Chondrocyte (in vitro differentiated cells): Measurements from ENCODE around the gene KIF4A. TPM values are rescaled to one million over a fixed set of nuclear protein-coding genes. Genes with fewer than 3 reads are reported as not detected.

ENCODE experiments used
- DNase-seq: peaks from one replicate; pipeline ENCODE4 v3.0.0; 2021; ENCODE audit warnings: mixed read lengths, low spot score
- H3K27ac Mint-ChIP-seq: one replicate; pipeline ENCODE4 v1.8.0; 2021; ENCODE audit warnings: mild to moderate bottlenecking, moderate library complexity, mixed read lengths; ENCODE audit not compliant: unreplicated experiment
- H3K27me3 Mint-ChIP-seq: 2 replicates; pipeline ENCODE4 v1.8.0; 2021; ENCODE audit warnings: low read depth, mixed read lengths
- H3K36me3 Mint-ChIP-seq: 2 replicates; pipeline ENCODE4 v1.8.0; 2021; ENCODE audit warnings: low read depth, mixed read lengths
- H3K4me1 Mint-ChIP-seq: 2 replicates; pipeline ENCODE4 v1.8.0; 2021; ENCODE audit warnings: low read depth, mild to moderate bottlenecking, mixed read lengths
- H3K4me3 Mint-ChIP-seq: one replicate; pipeline ENCODE4 v1.8.0; 2021; ENCODE audit warnings: mild to moderate bottlenecking, moderate library complexity, mixed read lengths; ENCODE audit not compliant: unreplicated experiment
- H3K9me3 Mint-ChIP-seq: 2 replicates; pipeline ENCODE4 v1.8.0; 2021; ENCODE audit warnings: low read depth, mixed read lengths
- total RNA-seq: library from RNA; stranded (reverse); gene quantifications from 3 replicates; pipeline ENCODE4 v1.2.1, GENCODE V29; 2021
- TF ChIP-seq, protein P1 (sequence below): fragments of 200-600 bp; sonication (generic); IDR thresholded peaks from 2 replicates; pipeline ENCODE4 v1.5.0; 2021; ENCODE audit warnings: antibody characterized with exemption, mild to moderate bottlenecking, moderate library complexity

Gene KIF4A
- total RNA-seq, 1 donor from 2014 or later: 5.9 TPM

DNA sequence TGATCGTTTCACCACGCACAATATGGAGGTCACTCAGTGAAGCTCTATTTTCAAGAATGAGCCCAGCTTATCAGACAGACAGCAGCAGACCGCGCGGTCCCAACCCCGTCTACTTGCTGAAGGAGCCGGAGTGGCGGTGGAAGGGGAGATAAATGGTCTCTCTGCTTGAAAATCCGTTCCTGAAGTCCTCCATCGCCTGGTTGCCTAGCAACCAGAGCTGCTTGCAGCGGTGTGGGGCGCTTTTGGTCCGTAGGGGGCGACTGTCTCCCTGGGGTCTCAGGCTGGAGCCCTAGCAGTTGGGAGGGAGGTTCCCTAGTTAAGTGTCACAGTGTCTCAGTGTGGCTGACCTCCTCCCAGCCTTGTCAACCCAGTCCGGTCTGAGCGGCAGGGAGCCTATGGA is 146.4 kb downstream of the KIF4A start:
- Mint-ChIP-seq H3K36me3 (no peaks in the 10 kb centered on the region), H3K9me3 (peaks cover 2% of the 10 kb centered on the region), H3K27me3 (peaks cover 5% of the 10 kb centered on the region), H3K4me1 (peaks cover 11% of the 10 kb centered on the region), H3K27ac (no peak overlapping the region), H3K4me3 (no peak overlapping the region)
- TF ChIP-seq, protein P1, sequence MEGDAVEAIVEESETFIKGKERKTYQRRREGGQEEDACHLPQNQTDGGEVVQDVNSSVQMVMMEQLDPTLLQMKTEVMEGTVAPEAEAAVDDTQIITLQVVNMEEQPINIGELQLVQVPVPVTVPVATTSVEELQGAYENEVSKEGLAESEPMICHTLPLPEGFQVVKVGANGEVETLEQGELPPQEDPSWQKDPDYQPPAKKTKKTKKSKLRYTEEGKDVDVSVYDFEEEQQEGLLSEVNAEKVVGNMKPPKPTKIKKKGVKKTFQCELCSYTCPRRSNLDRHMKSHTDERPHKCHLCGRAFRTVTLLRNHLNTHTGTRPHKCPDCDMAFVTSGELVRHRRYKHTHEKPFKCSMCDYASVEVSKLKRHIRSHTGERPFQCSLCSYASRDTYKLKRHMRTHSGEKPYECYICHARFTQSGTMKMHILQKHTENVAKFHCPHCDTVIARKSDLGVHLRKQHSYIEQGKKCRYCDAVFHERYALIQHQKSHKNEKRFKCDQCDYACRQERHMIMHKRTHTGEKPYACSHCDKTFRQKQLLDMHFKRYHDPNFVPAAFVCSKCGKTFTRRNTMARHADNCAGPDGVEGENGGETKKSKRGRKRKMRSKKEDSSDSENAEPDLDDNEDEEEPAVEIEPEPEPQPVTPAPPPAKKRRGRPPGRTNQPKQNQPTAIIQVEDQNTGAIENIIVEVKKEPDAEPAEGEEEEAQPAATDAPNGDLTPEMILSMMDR: no peak
- no peak for DNase-seq

DNA sequence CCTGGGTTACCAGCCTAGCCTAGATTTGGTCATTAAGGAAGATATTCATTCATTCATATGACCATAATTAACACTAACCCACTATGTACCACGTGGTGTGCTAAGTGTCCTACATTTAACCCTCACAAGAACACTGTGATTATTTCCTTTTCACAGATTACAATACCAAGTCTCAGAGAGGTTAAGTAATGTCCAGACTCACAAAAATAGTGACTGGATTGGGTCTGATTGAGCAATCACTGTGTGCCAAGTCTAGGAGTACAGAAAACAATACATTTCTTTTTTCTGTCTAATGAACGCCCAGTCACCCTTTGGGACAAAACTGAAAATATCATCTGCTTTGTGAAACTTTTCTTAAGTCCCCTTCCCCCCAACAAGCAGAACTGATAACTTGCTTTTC is 147.1 kb downstream of the KIF4A start:
- H3K4me3 Mint-ChIP-seq: no peak overlapping the region

DNA sequence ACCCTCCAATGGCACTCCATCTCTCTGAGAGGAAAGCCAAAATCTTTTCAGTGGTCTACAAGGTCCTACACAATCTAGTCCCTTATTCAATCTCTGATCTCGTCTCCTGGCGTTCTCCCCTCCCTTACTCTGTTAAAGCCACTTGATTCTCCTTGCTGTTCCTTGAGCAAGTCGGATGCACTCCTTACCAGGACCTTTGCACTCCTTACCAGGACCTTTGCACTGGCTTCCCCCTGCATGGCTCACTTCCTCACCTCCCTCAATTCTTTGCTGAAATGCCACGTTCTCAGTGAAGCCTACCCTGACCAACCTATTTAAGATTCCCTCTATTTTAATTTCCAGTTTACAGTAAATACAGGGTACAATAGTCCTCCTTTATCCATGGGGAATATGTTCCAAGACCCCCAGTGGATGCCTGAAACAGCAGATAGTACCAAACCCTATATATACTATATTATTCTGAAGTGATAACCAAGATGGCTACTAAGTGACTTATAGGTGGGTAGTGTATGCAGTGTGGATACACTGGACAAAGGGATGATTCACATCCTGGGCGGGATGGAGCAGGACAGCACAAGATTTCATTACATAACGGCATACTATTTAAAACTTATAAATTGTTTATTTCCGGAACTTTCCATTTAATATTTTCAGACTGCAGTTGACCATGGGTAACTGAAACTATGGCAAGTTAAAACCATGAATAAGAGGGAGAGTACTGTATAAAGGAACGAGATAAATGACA is 148.2 kb downstream of the KIF4A start:
- DNase-seq: no peak
- Mint-ChIP-seq H3K27ac (no peak overlapping the region), H3K4me1 (peaks cover 11% of the 10 kb centered on the region), H3K36me3 (no peaks in the 10 kb centered on the region), H3K9me3 (peaks cover 2% of the 10 kb centered on the region), H3K27me3 (peaks cover 13% of the 10 kb centered on the region), H3K4me3 (no peak overlapping the region)
- TF ChIP-seq, protein P1: no peak

More for the DNA sequence above, 147.1 kb downstream of the KIF4A start:
- TF ChIP-seq, protein P1: no peak
- H3K27ac Mint-ChIP-seq: no peak overlapping the region
- H3K36me3 Mint-ChIP-seq: no peaks in the 10 kb centered on the region
- DNase-seq: no peak
- peaks cover 11% of the 10 kb centered on the region for H3K4me1 Mint-ChIP-seq
- peaks cover 2% of the 10 kb centered on the region for H3K9me3 Mint-ChIP-seq
- H3K27me3 Mint-ChIP-seq: peaks cover 10% of the 10 kb centered on the region

DNA sequence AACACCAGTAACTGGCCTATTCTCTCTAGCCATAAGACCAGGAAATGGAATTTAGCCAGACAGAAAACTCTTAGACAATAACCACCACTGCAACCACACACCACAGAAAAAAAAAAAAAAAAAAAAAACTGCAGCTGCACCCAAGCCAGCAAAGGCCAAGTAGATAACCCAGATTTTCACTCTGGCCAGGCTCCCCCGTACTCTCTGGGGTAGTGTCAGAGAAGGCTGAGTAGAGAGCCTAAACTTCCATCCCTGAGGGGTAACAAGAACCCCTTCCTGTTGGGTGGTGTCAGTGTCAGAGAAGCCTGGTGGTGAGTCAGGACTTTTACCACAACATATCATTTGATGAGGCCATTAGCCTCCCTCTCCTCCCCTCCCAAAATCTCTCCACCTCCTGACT is 149.1 kb downstream of the KIF4A start:
- Mint-ChIP-seq H3K27me3 (peaks cover 13% of the 10 kb centered on the region), H3K27ac (no peak overlapping the region), H3K36me3 (no peaks in the 10 kb centered on the region), H3K4me3 (no peak overlapping the region), H3K9me3 (no peaks in the 10 kb centered on the region), H3K4me1 (peaks cover 9% of the 10 kb centered on the region)
- DNase-seq: no peak
- TF ChIP-seq, protein P1: no peak

DNA sequence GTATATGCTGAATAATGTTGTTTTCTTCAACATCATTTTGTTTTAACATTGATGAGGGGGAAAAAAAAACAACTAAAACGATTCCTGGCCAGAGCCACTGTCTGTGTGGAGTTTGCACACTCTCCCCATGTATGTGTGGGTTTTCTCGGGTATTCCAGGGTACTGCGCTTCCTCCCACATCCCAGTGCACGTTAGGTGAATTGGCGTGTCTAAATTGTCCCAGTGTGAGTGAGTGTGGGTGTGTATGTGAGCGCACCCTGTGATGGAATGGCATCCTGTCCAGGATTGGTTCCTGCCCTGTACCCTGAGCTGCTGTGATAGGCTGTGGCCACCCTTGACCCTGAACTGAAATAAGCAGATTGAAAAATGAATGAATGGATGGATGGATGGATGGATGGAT is 152.3 kb downstream of the KIF4A start:
- Mint-ChIP-seq H3K4me1 (no peaks in the 10 kb centered on the region), H3K27ac (no peak overlapping the region), H3K36me3 (no peaks in the 10 kb centered on the region), H3K9me3 (no peaks in the 10 kb centered on the region), H3K4me3 (no peak overlapping the region), H3K27me3 (peaks cover 22% of the 10 kb centered on the region)
- no peak for DNase-seq
- TF ChIP-seq, protein P1: no peak
